ENCODE measurements around the gene KRT38. TPM values are rescaled to one million over a fixed set of nuclear protein-coding genes. Genes with fewer than 3 reads are reported as not detected.

KRT38 gene
- total RNA-seq (ENCODE audit: low replicate concordance), result not detected in 2 replicates

DNA sequence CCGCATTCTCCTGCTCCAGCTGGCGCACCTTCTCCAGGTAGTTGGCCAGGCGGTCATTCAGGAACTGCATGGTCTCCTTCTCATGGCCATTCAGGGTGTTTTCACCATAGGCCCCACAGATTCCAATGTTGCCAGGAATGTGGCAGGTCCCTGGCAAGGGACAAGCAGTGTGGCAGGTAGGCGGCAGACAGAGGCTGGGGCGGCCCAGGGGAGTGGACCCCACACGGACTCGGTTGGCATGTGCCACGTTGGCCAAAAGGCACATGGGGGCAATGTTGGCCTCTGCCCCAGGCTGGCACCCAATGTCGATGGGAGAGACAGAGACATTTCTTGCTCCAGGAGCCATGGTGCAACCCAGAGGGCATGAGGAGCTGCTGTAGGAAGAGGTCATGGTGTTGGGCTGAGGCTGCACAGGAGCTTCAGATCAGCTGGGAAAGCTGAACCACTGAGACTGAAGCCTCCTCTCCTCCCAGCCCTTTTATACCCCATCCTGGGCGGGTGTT, at the start of gene KRT38:
Gene KRT38 (minus strand): TSS at position 453 of the 503 bp plus-strand sequence. CDS start 62 bp downstream, at position 391.
- no peak for TF ChIP-seq CTCF (IDR thresholded peaks at IDR 0.05; ENCODE audit: insufficient read depth, low read length)
- no peak within 1 kb of the TSS for H3K4me3 ChIP-seq (ENCODE audit: low read depth, low read length)
- no peak for DNase-seq (ENCODE audit: low read depth)

- H3K4me3 ChIP-seq (ENCODE audit: low read depth, low read length), result no peak within 1 kb of the TSS
- no peak for TF ChIP-seq CTCF (IDR thresholded peaks at IDR 0.05; ENCODE audit: insufficient read depth, low read length)
- no peak for DNase-seq (ENCODE audit: low read depth)
Observed at GRCh38 chr17:41489531-41489930, 48.7 kb upstream of the KRT38 start, which contains the start of gene KRT36. Gene KRT36, minus strand, starts transcription at chr17:41489910. Its CDS starts 46 bp downstream, at chr17:41489864.

GRCh38 chr17:41486809-41487530, 46.2 kb upstream of the KRT38 start:
- TF ChIP-seq CTCF (IDR thresholded peaks at IDR 0.05; ENCODE audit: insufficient read depth, low read length), result peak; percentile 35
- H3K4me3 ChIP-seq (ENCODE audit: low read depth, low read length), result no peak overlapping the region
- no peak for DNase-seq (ENCODE audit: low read depth)

- H3K4me3 ChIP-seq (ENCODE audit: low read depth, low read length), result no peak overlapping the region
- no peak for TF ChIP-seq CTCF (IDR thresholded peaks at IDR 0.05; ENCODE audit: insufficient read depth, low read length)
- DNase-seq (ENCODE audit: low read depth), result no peak
Observed at GRCh38 chr17:41486316-41486715, 45.5 kb upstream of the KRT38 start.

DNA sequence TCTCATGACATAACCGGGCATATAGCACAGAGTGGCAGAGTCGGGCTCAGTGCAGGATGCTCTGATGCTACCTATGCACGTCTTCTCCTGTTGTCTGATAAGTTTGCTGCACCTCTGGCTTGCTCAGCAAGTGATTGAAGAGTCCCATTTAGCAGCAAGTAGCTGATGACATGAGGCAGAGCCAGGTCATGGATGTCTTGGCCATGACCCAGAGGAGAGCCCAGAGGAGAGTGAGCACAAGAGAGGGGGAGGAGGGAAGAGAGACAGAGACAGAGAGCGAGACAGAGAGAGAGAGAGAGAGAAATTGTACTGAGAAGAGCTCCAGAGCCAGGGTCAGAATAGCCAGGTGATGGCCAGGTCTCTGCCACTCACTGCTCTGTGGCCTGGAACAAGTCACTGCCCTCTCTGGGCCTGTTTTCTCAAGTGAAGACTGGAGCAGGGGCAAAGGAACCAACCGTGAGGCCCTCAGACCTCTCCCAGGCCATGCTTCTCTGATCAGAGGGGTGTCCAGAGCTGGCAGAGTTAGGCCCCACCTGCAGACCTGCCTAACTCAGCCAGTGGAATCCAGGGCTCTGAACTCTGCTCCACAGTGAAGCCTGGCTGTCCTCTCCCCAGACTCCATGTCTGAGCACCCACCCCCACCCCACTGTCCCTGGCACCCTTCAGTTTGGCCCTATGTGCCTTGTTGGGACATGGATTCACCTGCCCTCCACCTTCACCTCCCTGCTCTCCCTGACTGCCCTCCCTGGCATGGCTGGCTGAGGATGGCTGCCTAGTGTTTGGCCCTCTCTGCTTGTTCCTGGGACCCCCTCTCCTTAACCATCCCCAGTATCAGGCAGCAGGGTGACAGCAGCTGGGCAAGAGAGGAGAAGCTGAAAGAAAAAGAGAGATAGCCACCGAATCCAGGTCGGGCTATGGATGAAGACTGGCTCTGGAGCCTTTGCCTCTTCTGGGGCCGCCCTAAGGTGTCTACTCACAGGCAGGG, 44.4 kb upstream of the KRT38 start:
- no peak for TF ChIP-seq CTCF (IDR thresholded peaks at IDR 0.05; ENCODE audit: insufficient read depth, low read length)
- DNase-seq (ENCODE audit: low read depth), result no peak
- H3K4me3 ChIP-seq (ENCODE audit: low read depth, low read length), result no peak overlapping the region

- DNase-seq (ENCODE audit: low read depth), result no peak
- no peak for TF ChIP-seq CTCF (IDR thresholded peaks at IDR 0.05; ENCODE audit: insufficient read depth, low read length)
- H3K4me3 ChIP-seq (ENCODE audit: low read depth, low read length), result no peak overlapping the region
Observed at GRCh38 chr17:41483991-41484826, 43.4 kb upstream of the KRT38 start.
